Measurements from ENCODE around the gene CCSAP.

DNA sequence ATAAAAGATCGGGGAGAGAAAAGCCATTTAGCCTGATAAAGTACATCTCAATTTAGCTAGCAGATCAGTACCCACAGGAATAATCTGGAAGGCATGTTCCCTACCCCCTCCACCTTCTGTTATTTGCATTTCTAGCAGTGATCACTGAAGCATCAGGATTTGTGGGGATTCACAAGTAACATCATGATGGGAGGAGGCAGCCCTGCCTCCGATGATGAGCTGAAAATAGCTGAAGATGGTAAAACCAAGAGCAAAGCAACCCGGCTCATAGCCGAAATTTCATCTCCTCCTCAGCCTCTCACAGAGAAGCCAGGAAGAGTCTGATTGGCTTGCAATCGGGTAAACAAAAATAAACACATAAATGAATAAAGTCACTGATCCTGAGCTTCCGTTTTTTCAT is 2.4 kb downstream of the CCSAP start:
- TF ChIP-seq EZH2phosphoT487 (IDR thresholded peaks at IDR 0.05), result no peak
- TF ChIP-seq, protein P1, sequence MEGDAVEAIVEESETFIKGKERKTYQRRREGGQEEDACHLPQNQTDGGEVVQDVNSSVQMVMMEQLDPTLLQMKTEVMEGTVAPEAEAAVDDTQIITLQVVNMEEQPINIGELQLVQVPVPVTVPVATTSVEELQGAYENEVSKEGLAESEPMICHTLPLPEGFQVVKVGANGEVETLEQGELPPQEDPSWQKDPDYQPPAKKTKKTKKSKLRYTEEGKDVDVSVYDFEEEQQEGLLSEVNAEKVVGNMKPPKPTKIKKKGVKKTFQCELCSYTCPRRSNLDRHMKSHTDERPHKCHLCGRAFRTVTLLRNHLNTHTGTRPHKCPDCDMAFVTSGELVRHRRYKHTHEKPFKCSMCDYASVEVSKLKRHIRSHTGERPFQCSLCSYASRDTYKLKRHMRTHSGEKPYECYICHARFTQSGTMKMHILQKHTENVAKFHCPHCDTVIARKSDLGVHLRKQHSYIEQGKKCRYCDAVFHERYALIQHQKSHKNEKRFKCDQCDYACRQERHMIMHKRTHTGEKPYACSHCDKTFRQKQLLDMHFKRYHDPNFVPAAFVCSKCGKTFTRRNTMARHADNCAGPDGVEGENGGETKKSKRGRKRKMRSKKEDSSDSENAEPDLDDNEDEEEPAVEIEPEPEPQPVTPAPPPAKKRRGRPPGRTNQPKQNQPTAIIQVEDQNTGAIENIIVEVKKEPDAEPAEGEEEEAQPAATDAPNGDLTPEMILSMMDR (IDR thresholded peaks at IDR 0.05), result no peak
- no peak for TF ChIP-seq EZH2 (IDR thresholded peaks at IDR 0.05)

Data from neural progenitor cell (in vitro differentiated cells).